Stimulated activated CD8-positive, alpha-beta memory T cell treated with anti-CD3 and anti-CD28 coated beads, Interleukin-12 subunit alpha, Interleukin-12 subunit beta, amount 100 ng/mL, for 24 hours (primary cell): ENCODE measurements around the gene GPR39.

ENCODE experiments used
- DNase-seq: peaks from one replicate; pipeline ENCODE4 v3.0.0-alpha.2; 2020; ENCODE audit errors: extremely low read depth

The GPR39 gene

DNA sequence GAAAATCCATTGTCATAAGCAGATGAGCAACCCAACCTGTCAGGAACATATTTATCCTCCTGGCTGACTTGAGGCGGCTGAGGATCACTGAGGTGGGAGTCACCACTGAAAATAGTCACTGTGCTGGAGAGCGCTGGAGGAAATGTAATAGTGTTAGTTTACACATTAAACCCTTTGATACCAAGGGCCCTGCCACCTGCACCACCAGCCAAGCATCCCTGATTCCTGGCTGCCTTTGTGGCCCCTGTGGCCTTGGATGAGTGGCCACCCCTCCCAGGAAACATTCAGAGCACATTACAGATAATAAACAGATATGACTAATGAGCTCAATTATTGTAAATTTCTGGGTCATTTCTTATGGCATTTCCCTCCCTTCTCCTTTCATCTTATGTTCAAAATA lies 147.5 kb downstream of the GPR39 start:
- DNase-seq, result no peak

DNA sequence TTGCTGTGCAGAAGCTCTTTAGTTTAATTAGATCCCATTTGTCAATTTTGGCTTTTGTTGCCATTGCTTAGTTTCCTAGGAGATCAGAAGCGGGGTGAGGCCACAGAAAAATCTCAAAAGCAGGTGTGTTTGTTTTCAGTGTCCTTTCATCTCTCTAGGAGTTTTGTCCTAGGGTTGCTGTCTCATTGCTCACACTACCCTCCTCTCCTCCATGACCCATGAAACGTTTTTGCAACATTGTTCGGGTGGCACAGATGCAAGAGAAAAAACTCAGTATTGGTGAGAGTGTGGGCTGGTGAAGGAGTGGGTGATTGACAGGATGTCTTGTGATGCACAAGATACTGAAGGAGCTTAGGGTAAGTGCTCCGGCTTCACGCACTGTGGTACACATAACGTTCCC lies 149.8 kb downstream of the GPR39 start:
- DNase-seq, result no peak

DNA sequence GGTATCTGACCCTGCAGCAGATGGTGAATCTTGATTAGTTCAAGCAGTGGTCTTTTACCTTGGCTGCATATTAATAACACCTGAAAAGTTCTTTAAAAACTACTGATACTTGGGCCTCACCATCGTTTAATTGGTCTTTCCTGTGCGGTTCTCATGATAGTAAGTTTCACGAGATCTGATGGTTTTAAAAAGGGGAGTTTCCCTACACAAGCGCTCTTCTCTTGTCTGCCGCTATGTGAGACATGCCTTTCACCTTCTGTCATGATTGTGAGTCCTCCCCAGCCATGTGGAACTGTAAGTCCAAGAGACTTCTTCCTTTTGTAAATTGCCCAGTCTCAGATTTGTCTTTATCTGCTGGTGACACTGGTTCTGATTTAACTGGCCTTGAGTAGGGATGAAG lies 151.1 kb downstream of the GPR39 start:
- DNase-seq, result no peak

DNA sequence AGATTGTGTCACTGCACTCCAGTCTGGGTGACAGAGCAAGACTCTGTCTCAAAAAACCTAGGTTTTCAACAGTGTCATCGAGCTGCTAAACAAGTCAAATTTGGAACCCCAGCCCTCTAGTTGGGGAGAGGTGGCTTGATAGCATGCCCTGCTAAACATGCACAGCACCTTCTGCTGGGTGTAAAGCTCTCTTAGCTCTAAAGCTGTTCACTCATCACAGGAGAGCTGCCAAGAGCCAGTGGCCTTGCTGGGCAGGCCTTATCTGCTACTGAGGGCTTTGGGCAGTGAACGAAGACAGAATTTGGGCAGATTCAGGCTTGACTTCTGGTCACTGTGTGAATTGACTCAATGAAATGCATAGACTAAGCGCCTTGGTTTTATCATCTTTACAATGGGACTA lies 152.1 kb downstream of the GPR39 start:
- DNase-seq, result no peak

DNA sequence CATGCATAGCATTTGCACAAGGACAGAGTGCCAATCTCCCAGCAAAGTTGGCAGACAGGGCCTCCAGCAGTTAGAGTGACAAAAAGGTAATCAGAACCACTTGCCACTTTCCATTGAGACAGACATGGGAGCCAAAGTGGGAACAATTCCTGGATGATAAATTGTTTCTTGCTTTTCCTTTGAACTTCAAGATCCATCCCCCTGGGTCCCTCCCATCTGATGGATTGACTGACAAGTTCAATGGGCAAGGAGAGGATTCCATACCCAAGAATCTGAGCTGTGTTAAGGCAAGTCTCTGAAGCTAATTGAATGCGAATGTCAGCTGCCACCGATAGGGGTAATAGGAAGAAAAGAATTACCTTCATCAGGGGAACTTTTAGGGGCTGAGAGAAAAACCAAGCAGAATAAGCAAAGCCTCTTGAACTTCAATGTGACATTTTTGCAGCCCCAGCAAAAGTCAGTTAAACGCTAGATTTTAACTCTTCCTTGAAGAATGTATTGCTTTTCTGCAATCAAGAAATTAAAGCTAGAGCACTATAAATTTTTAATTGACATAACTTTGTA lies 156.9 kb downstream of the GPR39 start:
- DNase-seq, result no peak

DNA sequence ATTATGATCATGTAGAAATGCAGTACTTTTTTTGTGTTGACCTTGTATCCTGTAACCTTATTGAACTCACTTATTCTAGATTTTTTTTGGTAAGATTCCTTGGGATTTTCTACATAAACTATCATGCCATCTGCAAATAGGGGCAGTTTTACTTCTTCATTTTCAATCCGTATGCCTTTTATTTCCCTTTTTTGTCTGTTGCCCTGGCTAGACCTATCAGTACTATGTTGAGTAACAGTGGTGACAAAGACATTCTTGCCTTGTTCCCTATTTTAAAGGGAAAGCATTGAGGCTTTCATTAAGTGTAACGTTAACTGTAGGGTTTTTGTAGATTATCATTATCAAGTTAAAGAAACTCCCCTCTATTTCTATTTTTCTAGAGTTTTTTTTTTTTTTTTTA lies 161.1 kb downstream of the GPR39 start:
- DNase-seq, result no peak

DNA sequence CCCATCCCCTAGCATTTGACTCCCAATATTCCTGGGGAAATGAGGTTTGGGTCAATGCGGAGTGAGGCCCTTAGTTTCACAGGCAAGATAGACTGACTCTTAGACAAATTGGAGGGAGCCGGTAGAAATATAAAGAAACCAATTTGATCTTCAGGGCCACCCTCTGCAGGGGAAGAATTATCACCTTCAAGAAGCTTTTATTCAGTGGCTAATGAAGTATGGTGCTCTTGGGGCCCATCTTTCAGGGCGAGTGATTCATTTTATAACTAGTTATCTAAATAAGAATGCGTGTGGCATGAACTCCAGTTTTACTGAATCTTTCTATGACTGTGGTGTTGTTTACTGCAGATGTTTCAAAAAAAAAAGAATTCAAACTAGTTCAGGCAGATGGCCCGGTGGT lies 165.0 kb downstream of the GPR39 start:
- DNase-seq, result no peak

DNA sequence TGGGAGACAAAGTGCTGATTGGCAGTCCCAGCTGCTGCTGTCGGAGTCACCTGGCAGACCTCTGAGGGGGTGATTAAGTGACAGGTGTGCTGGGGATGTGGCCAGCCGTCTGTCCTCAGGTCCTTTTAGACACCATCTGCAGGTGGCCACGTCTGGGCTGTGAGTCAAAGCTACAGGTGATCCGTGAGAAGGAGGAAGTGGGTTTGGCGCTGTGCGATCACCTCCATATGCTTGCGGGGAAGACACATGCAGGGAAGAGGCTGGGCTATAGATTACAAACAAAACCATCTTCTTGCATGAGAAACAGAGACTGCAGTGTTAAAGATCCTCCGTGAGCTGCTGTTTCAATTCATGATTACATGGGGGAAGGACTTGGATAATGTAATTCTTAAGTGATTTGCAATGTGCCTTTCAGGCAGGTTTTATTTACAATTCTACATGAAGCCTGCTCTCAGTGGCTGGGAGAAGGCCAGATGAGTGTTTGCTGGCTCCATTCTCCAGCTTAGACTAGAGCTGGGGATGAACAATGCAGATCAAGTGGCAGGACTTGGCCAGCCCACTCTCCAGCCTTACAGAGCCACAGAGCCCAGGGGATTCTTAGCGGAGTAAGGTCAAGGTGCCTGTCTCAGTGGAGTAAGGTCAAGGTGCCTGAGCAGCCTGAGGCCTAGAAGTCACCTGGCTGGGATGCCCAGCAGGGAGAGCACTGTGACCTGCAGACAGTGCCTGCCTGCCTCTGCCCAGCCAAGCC lies 165.6 kb downstream of the GPR39 start:
- no peak for DNase-seq

DNA sequence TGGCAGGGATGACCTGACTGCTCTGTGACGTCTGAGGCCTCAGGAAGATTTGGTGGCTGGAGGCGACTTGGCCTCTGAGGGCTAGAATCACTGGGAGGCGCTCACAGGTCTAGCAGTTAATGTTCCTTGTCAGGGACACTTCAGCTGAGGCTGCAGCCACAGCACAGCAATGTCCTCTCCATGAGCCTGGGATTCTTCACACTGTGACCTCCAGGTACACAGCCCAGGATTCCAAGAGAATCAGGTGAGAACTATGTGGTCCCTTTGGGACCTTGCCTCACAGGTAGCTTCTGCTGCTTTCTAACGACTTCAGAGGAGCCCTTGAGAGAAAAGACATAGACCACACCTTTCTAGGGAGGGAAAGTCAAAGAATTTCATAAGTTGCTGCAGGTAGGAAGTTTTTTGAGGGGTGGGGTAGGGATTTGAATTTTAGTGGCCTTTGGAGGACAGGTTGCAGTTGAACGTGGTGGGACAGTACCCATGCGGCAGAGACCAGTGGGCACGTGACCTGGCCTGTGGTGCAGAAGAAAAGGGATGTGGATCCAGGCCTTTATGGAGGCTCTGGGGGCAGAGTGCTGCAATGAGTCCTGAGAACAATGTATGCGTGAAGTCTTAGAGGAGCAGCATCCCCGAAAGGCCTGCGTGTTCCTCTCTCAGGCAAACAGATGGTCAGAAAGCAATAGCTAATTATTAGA lies 167.2 kb downstream of the GPR39 start:
- no peak for DNase-seq

DNA sequence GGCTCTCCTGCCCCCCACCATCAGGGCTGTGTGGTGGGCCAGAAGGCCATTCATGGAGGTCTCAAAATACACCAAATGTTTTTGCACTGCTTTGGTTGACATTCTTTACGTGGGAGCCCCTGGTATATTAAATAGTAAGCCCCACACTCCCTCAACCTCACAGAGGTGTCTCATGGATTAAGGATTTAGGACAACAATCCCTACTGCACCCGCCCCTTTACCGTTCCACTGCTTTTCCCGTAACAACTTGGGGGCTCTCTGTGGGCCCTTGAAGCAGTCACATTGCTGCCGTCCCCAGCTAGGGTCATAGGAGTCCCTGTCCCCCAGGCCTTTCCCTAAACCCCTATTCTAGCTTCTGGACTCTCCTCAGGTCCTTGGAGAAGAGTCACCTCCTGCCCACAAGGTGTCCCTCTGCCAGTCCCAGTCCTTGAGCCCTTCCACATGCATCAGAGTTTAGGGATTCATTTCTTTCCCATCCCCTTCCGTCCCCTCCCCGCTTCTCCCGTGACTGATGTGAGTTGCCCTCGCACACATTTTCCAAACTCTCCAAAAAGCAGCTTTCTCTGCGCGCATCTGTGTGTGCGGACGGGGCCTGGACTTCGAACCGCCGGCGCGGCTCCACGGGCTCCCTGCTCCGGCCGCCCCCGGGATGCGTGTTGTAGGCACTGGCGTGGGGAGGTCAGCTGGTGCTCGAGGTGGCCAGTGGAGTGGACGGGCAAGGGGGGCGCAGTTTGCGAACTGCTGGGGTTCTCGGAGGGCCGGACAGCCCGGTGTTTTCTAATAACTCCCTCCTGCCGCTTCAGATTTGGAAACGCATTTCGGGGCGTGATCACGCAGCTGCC lies 168.6 kb downstream of the GPR39 start:
- DNase-seq, result no peak

DNA sequence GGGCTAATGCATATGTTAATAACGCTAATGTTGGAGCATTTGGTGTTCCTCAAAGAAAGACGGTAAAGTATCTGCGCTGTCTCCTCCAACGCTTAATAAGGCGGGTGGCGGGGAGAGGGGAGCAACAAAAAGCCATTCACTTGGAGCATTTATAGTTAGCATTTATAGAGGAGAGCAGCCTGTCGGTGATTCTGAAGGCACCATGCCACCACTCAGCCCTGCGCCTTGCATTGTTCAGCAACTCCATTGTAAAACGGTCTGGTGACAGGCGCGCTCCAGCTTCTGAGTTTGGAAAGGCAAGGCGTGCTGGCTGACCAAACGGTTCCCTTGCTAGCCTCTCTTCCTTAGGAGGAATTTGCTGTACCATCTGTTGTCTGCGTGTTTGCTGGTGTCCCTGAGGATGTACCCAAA lies 169.5 kb downstream of the GPR39 start:
- DNase-seq, result no peak

DNA sequence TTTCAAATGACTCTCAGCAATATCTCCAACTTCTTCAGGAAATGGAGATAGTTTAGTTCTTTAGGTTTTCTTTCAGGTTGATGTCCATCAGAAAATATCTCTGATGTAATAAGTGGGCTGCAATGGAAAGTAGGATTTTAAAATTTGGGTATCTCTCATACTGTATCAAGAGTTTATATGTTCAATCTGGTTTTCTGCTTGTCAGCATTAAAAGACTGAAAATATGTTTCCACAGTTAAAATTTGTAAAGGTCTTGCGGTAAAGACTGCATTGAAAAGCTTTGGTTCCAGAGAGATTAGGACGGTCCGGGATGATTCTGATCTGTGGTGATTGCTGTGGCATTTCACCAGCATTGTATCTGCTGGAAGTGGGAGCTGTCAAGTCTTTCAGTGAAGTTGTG lies 170.2 kb downstream of the GPR39 start:
- no peak for DNase-seq

DNA sequence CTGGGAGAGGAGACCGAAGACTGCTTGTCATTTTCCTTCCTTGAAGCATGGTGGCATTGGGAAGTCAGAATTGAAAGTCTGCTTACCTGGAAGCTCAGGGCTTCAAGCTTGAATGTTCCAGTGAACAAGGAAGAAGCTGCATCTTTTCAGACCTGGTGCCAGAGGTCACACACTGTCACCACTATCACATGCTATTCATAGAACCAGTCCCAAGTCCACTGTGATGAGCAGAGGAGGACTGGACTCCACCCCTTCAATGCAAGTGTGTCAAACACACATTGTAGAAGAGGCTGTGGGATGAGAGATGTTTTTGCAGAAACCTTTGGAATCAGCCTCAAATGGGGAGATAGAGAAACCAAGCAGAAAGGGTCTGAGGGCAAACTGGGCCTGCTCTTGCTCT lies 172.0 kb downstream of the GPR39 start:
- DNase-seq, result no peak

DNA sequence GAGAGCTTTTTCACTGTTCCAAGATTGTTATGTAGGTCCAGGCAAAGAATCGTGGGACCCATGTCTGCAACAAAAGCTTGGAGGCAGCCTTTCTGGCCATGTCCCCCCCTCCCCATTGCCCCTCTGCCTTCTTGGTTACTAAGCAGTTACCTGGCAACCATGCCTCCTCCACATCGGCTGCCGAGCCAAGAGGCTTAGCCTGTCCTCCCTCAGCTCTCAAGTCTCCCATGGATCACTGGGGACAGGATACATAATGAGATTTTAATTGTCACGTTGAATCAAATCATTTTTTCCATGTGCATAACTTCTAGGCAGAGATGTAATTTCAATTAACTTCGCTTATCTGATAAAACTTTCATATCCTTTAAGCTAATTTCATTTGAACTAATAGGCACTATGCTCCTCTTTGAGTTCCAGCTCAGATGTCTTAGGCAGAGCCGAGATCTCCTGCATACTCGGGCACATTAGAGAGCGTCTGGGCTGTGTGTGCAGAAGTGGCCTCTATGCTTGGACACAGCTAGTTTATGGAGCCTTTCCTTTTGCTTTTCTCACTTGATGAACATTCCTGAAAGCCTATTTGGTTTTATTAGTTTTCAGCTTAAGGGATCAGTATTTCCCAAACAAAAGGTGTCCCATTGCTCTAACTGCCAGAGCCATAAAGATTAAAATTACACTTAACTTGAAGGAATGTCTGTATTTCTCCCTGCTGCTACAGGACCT lies 172.7 kb downstream of the GPR39 start:
- DNase-seq, result no peak

DNA sequence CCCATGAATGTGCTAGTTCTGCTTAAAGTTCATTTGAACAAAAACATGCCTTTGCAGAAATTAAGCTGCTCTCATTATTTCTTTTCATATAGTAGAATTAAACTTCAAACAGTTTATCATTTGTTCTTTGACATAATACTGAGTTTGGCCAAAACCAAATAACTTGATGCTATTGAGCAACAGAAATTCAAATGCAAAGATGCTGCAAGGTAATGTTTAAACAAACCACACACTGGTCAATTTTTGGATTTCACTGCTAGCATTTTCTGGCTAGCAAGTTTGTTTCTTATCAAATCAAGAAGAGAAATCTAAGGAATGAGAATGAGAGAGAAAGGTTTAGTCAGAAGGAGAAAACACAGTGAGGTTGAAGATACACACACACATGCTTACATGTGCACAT lies 173.4 kb downstream of the GPR39 start:
- DNase-seq, result no peak

DNA sequence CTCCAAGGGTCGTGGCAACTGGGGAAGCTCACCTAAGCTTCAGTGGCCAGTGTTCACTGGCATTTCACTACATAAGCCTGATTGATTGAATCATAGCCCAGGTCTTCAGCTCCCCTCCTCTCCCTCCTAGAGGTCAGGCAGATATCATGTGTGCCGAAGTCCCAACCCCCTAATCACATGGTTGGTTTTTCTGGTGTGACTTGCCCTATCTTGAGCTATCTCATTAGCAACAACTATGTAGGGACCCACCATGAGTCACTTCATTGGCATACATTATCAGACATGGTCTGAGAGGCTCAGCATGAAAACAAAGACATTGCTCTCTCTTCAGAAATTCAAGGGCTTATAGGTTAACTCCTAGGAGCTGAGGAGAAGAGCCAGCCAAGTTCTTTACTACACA lies 176.6 kb downstream of the GPR39 start:
- no peak for DNase-seq

DNA sequence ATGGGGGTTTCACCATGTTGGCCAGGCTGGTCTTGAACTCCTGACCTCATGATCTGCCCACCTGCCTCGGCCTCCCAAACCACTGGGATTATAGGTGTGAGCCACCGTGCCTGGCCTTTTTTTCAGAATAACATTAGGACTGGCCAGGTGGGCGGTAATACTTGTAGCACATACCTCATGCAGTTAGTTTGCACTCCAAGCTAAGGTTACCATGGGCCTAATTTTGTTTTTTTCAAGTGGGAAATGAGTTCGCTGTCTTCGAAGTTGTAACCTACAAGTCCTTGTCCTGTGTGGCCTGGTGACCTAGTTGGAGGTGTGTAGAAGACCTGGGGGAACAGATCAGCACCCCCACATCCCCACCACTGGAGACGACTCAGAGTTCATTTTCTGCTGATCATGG lies 178.6 kb downstream of the GPR39 start:
- DNase-seq, result no peak

DNA sequence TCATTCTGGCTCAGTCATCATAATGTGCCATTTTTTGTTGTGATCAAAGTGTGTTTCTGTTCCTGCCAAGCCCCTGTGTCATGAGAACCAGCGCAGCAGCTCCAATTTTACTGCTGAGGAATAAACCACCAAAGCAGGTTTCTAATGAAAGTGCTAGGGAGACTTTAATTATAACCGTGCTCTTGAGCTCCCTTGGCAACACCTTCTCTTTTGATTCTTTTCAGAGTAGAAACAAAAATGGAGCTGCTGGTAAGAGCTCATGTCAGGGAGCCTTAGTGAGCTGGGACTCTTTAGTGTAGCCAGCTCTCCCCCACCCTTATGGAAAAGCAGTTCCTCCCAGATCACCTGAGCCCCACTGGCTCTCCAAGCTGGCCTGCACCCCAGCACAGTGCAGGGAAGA lies 179.1 kb downstream of the GPR39 start:
- no peak for DNase-seq

DNA sequence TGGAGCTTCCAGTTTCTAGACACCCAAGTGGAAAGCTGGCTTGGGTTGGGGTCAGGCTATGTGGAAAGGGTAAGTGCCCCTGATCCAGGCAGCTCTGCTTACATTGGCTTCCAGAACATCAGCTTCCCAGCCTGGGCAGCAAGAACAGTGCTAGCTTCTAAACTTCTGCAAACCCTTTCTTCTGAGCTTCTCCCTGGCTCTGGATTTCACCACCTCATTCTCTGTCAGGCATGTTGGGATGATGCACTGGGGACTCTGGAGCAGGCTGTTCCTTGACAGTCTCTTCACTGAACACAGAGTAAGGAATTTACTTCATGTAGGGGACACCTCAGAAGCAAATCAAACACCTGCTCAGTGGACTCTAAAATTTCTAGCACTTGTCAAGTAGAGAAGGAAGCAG lies 180.6 kb downstream of the GPR39 start:
- DNase-seq, result no peak

DNA sequence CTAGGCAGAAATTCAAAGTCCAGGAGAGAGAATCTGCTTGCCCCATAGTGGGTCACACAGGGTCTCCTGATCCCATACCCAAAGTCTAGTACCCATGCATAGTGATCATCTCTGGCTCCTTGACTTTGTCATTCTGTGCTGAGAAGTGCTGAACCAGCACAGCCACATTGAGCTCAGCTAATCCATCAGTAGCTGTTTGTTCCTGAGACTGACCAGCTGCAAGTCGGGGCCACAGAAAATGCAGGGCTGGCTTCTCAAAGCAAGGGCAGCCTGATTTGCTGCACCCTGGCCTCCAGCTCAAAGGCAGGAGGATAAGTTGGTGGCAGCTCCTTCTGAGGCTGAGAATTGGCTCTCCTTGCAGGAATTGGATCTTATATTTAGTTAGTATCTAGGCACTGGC lies 181.2 kb downstream of the GPR39 start:
- no peak for DNase-seq

DNA sequence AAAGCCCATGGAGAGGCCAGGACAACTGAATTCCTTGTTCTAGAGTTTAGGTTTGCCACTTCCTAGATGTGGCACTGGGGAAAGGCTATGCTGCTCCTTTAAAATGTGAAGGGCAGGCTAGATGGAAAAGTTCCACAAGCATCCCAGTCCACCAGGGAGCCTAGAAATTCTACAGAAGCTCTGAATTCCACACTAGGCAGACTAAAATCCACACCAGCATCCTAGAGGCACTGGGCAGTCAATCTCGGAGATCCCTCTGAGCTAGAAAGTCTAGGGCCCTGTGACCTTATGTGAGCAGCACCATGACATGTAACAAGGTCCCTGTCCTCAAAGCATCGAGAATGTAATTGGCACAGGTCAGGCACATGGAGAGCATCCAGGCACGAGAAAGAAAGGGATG lies 181.9 kb downstream of the GPR39 start:
- no peak for DNase-seq

DNA sequence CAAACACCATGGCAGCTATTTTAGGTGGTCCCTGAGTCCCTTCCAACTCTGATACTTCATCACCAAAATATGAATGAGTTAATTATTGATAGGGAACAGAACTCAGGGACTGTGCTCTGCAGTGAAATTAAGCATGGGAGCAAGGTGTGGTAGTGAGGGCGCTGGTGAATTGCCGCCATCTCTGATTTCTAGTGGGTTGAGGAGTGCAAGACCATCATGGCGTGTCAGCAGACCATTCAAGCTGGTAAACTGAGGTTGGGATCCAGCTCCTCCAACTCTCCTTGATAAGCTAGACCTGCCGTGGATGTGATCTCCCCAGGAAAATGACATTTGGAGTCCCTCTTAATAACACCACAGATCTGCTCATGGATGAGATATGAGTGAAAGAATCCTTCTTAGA lies 183.0 kb downstream of the GPR39 start:
- no peak for DNase-seq
